BE2C (cell line): ENCODE results near the gene MTO1.
"Not testable (repeated sequence)": the region's sequence is repeated elsewhere in the genome, so short reads cannot be mapped to it uniquely, and the experiment has no call there.

Experiments
- DNase-seq: peaks from one replicate; pipeline ENCODE4 v3.0.0-alpha.2; 2020
- H3K27me3 ChIP-seq: fragments of 250-450 bp; sonication (Bioruptor Pico); 2 replicates; pipeline ENCODE4 v1.5.1; 2020; ENCODE audit warnings: mild to moderate bottlenecking
- H3K36me3 ChIP-seq: fragments of 250-450 bp; sonication (Bioruptor Pico); 2 replicates; pipeline ENCODE4 v1.5.1; 2020; ENCODE audit warnings: mild to moderate bottlenecking
- H3K4me1 ChIP-seq: fragments of 250-450 bp; sonication (Bioruptor Pico); 2 replicates; pipeline ENCODE4 v1.5.1; 2020
- H3K4me3 ChIP-seq: 2 replicates; pipeline ENCODE4 v1.5.1; 2011; ENCODE audit warnings: low read depth, low read length
- H3K9me3 ChIP-seq: fragments of 250-450 bp; sonication (Bioruptor Pico); 2 replicates; pipeline ENCODE4 v1.5.1; 2020
- TF ChIP-seq, protein P1 (sequence below): IDR thresholded peaks from 2 replicates; pipeline ENCODE4 v1.5.1; 2012; ENCODE audit warnings: mild to moderate bottlenecking, low read depth, low read length

MTO1 gene

DNA sequence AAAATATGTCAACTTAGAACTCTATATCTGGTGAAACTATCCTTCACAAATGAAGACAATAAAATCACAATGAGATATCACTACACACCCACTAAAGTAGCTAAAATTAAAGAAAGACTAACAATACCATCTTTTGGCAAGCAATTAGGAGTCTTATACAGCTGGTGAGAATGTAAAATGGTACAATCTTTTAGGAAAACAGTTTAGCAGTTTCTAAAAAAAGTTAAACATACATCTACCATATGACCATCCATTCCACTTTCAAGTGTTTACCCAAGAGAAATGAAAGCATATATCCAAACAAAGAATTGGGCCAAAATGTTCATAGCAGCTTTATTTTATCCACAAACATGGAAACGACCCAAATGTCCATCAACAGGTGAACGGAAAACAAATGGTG, 73.1 kb downstream of the MTO1 start:
- H3K4me1 ChIP-seq = no peaks in the 10 kb centered on the region
- H3K4me3 ChIP-seq = no peak overlapping the region
- TF ChIP-seq, protein P1, sequence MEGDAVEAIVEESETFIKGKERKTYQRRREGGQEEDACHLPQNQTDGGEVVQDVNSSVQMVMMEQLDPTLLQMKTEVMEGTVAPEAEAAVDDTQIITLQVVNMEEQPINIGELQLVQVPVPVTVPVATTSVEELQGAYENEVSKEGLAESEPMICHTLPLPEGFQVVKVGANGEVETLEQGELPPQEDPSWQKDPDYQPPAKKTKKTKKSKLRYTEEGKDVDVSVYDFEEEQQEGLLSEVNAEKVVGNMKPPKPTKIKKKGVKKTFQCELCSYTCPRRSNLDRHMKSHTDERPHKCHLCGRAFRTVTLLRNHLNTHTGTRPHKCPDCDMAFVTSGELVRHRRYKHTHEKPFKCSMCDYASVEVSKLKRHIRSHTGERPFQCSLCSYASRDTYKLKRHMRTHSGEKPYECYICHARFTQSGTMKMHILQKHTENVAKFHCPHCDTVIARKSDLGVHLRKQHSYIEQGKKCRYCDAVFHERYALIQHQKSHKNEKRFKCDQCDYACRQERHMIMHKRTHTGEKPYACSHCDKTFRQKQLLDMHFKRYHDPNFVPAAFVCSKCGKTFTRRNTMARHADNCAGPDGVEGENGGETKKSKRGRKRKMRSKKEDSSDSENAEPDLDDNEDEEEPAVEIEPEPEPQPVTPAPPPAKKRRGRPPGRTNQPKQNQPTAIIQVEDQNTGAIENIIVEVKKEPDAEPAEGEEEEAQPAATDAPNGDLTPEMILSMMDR = no peak
- H3K9me3 ChIP-seq = no peaks in the 10 kb centered on the region
- no peak for DNase-seq
- no peaks in the 10 kb centered on the region for H3K36me3 ChIP-seq
- H3K27me3 ChIP-seq = peaks cover 6% of the 10 kb centered on the region; the same call in 1 of the 2 replicates

DNA sequence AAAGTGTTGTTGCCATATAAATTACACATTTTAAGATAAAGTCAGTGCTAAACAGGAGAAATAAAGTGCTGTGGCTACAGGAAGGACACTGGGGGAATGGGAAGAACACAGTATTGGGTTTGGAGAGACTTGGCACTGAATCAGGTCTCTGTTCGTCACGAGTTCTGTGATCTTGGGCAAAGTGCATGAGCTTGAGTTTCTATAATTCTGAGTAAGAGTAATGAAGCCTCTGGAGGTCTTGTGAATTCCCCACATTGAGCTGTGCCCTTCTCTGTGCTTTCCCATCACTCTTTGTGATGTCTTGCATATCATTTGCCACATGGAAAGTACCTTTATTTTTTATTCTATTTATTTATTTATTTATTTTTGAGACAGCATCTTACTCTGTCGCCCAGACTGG, 76.1 kb downstream of the MTO1 start:
- H3K4me1 ChIP-seq = no peaks in the 10 kb centered on the region
- no peaks in the 10 kb centered on the region for H3K36me3 ChIP-seq
- H3K4me3 ChIP-seq = no peak overlapping the region
- H3K27me3 ChIP-seq = 0 out of 2 replicates have a peak, but pooled peaks cover 3% of the 10 kb centered on the region
- H3K9me3 ChIP-seq = no peaks in the 10 kb centered on the region
- TF ChIP-seq, protein P1 = no peak
- no peak for DNase-seq

DNA sequence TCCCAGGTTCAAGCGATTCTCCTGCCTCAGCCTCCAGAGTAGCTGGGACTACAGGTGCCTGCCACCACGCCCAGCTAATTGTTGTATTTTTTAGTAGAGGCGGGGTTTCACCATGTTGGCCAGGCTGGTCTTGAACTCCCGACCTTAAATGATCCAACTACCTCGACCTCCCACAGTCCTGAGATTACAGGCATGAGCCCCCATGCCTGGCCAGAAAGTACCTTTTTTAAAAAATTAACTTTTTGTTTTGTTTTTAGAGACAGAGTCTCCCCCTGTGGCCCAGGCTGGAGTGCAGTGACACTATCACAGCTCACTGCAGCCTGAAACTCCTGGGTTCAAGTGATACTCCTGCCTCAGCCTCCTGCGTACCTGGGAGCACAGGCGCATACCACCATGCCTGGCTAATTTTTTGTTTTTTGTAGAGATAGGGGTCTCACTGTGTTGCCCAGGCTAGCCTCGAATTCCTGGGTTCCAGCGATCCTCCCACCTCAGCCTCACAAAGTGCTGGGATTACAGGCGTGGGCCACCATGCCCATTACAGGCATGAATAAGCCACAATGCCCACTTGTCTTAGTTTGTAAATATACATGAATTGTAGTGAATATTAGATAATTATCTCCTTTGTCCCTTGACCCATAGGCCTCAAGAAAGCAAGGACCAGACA, 76.7 kb downstream of the MTO1 start:
- H3K4me1 ChIP-seq = no peaks in the 10 kb centered on the region
- DNase-seq = no peak
- TF ChIP-seq, protein P1 = no peak
- no peaks in the 10 kb centered on the region for H3K36me3 ChIP-seq
- H3K9me3 ChIP-seq = no peaks in the 10 kb centered on the region
- no peak overlapping the region for H3K4me3 ChIP-seq
- H3K27me3 ChIP-seq = 0 out of 2 replicates have a peak, but pooled peaks cover 3% of the 10 kb centered on the region

DNA sequence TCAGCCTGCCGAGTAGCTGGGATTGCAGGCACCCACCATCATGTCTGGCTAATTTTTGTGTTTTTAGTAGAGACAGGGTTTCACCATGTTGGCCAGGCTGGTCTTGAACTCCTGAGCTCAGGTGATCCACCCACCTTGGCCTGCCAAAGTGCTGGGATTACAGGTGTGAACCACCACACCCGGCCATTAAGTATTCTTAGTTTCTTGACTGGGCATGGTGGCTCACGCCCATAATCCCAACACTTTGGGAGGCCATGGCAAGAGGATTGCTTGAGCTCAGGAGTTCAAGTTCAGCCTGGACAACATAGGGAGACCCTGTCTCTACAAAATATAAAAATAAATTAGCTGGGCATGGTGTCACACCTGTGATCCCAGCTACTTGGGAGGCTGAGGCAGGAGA, 80.9 kb downstream of the MTO1 start:
- not testable (repeated sequence) for H3K4me3 ChIP-seq, DNase-seq, H3K36me3 ChIP-seq, H3K27me3 ChIP-seq, H3K9me3 ChIP-seq, H3K4me1 ChIP-seq

DNA sequence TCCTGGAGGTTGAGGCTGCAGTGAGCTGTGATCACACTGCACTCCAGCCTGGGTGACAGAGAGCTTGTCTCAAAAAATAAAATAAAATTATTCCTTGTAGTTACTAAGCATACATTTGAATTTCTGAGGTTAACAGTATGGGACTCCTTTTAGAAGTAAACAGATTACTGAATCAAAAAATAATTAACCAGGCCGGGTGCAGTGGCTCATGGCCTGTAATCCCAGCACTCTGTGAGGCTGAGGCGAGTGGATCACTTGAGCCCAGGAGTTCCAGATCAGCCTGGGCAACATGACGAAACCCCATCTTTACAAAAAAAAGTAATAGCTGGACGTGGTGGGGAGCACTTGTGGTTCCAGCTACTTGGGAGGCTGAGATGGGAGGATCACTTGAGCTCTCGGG, 81.4 kb downstream of the MTO1 start:
- Histone ChIP-seq H3K4me1 (no peaks in the 10 kb centered on the region), H3K27me3 (no peaks in the 10 kb centered on the region), H3K36me3 (no peaks in the 10 kb centered on the region), H3K9me3 (no peaks in the 10 kb centered on the region), H3K4me3 (no peak overlapping the region)
- no peak for DNase-seq
- TF ChIP-seq, protein P1 = no peak

DNA sequence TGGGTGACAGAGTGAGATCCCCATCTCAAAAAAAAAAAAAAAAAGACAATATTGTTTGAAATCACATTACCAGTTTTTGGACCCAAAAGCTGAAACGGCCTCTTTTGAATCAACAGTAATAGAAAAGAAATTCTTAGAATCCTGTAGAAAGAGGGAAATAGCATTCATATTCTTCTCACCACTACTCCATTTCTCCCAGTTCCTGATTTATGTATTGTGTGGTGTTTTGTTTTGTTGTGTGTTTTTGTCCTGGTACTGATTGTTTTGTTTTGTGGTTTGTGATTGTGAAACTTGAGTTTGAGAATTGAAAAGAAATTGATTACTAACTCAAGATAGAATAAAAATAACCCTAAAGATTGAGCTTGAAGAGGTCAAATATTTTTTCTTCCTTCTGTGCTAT, 85.5 kb downstream of the MTO1 start:
- Histone ChIP-seq H3K4me3 (no peak overlapping the region), H3K9me3 (no peaks in the 10 kb centered on the region), H3K27me3 (no peaks in the 10 kb centered on the region), H3K36me3 (no peaks in the 10 kb centered on the region), H3K4me1 (no peaks in the 10 kb centered on the region)
- no peak for DNase-seq
- TF ChIP-seq, protein P1 = no peak
